Type B pancreatic cell (in vitro differentiated cells): ENCODE results near the gene CCK. TPM values are rescaled to one million over a fixed set of nuclear protein-coding genes. Genes with fewer than 3 reads are reported as not detected.

Source experiments
- DNase-seq: peaks from one replicate; pipeline ENCODE4 v3.0.0; 2021; ENCODE audit warnings: mixed read lengths; ENCODE audit not compliant: unreplicated experiment; ENCODE audit errors: extremely low spot score
- H3K27ac Mint-ChIP-seq: 2 replicates; pipeline ENCODE4 v1.8.0; 2021; ENCODE audit warnings: mild to moderate bottlenecking, mixed read lengths
- H3K27me3 Mint-ChIP-seq: 2 replicates; pipeline ENCODE4 v1.8.0; 2021; ENCODE audit warnings: mixed read lengths
- H3K36me3 Mint-ChIP-seq: 2 replicates; pipeline ENCODE4 v1.8.0; 2021; ENCODE audit warnings: mixed read lengths
- H3K4me1 Mint-ChIP-seq: one replicate; pipeline ENCODE4 v1.8.0; 2021; ENCODE audit warnings: mixed read lengths; ENCODE audit not compliant: unreplicated experiment
- H3K4me3 Mint-ChIP-seq: 2 replicates; pipeline ENCODE4 v1.8.0; 2021; ENCODE audit warnings: mild to moderate bottlenecking, mixed read lengths
- H3K9me3 Mint-ChIP-seq: 2 replicates; pipeline ENCODE4 v1.8.0; 2021; ENCODE audit warnings: mixed read lengths
- CTCF ChIP-seq: fragments of 200-600 bp; sonication (generic); conservative IDR thresholded peaks from 2 replicates; pipeline ENCODE4 v1.5.0; 2021; ENCODE audit warnings: antibody characterized with exemption, mild to moderate bottlenecking
- total RNA-seq: library from RNA; stranded (reverse); gene quantifications from 2 replicates; pipeline ENCODE4 v1.2.1, GENCODE V29; 2021; ENCODE audit warnings: low replicate concordance

Gene CCK
- total RNA-seq, 1 donor from 2014 or later = 1.3 TPM

DNA sequence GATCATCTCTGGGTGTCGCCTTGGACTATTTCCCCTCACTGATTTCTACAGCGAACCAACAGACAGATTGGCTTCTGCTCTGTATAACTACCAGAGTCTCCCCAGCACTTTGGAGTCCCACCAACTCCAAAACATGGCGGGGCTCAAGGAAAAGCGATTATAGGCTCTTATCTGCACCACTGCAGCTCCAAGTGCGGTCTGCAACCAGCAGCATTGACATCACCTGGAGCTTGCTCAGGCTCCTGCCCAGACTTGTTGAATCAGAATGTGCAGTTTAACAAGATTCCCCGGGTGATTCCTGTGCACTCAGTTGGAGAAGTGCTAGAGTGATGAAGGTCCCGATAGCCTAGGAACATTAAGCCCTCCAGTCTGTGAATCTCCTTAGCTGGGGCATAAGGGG is 9.0 kb downstream of the CCK start:
- no peak overlapping the region for H3K27ac Mint-ChIP-seq
- no peak overlapping the region for H3K4me3 Mint-ChIP-seq
- no peaks in the 10 kb centered on the region for H3K4me1 Mint-ChIP-seq
- no peaks in the 10 kb centered on the region for H3K9me3 Mint-ChIP-seq
- no peak for DNase-seq
- peaks cover 65% of the 10 kb centered on the region for H3K27me3 Mint-ChIP-seq
- TF ChIP-seq CTCF = no peak
- H3K36me3 Mint-ChIP-seq = no peaks in the 10 kb centered on the region

GRCh38 chr3:42256135-42256819 is 9.7 kb downstream of the CCK start:
- no peak for DNase-seq
- no peaks in the 10 kb centered on the region for H3K4me1 Mint-ChIP-seq
- peak overlapping the region; percentile 74 for H3K27ac Mint-ChIP-seq
- H3K4me3 Mint-ChIP-seq = peak overlapping the region; percentile 32
- no peaks in the 10 kb centered on the region for H3K36me3 Mint-ChIP-seq
- H3K27me3 Mint-ChIP-seq = peaks cover 58% of the 10 kb centered on the region
- TF ChIP-seq CTCF = no peak
- H3K9me3 Mint-ChIP-seq = no peaks in the 10 kb centered on the region

- H3K4me3 Mint-ChIP-seq = no peak overlapping the region
- TF ChIP-seq CTCF = no peak
- no peaks in the 10 kb centered on the region for H3K36me3 Mint-ChIP-seq
- no peaks in the 10 kb centered on the region for H3K9me3 Mint-ChIP-seq
- H3K27me3 Mint-ChIP-seq = peaks cover 41% of the 10 kb centered on the region
- H3K4me1 Mint-ChIP-seq = no peaks in the 10 kb centered on the region
- H3K27ac Mint-ChIP-seq = no peak overlapping the region
- DNase-seq = no peak
These were observed 11.4 kb downstream of the CCK start for GRCh38 chr3:42254566-42254965.

GRCh38 chr3:42250761-42251160 is 15.2 kb downstream of the CCK start:
- H3K27ac Mint-ChIP-seq = no peak overlapping the region

GRCh38 chr3:42247576-42248027 is 18.4 kb downstream of the CCK start:
- Mint-ChIP-seq H3K27ac (no peak overlapping the region), H3K9me3 (no peaks in the 10 kb centered on the region), H3K4me3 (no peak overlapping the region), H3K4me1 (no peaks in the 10 kb centered on the region), H3K27me3 (peaks cover 41% of the 10 kb centered on the region), H3K36me3 (no peaks in the 10 kb centered on the region)
- TF ChIP-seq CTCF = peak; percentile 90
- no peak for DNase-seq

More at GRCh38 chr3:42250761-42251160, 15.2 kb downstream of the CCK start:
- Mint-ChIP-seq H3K4me1 (no peaks in the 10 kb centered on the region), H3K36me3 (no peaks in the 10 kb centered on the region), H3K4me3 (no peak overlapping the region), H3K27me3 (peaks cover 49% of the 10 kb centered on the region), H3K9me3 (no peaks in the 10 kb centered on the region)
- no peak for DNase-seq
- TF ChIP-seq CTCF = no peak
